ENCODE data around the gene SLC17A3.

The SLC17A3 gene

DNA sequence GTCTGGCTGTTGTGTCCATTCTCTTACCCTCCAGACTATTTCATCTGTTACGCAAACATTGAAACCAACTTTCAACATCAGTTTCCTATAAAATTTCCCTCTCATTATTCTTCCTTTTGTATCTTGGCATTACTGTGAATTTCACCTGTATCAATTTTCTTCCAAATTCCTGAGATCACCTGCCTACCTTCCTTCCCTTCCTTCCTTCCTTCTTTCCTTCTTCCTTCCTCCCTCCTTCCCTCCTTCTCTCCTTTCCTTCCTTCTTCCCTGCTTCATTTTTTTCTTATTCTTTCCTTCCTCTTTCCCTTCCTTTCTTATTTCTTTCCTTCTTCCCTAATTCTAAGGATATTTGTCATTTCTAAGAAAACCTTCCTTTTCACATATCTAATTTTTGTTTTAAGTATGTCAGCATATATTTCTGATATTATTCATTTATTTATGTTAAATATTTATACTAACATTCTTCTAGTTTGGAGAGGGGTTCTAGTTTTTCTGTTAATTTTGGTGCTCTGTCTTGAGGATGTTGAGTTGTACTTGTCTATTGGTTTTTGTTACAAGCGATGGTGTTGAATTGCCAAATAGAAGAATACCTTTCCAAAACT, 4.8 kb upstream of the SLC17A3 start:
- TF ChIP-seq GATA3 (IDR thresholded peaks at IDR 0.05; ENCODE audit: low read depth, low read length) (no peak), GATA2 (IDR thresholded peaks at IDR 0.05; ENCODE audit: low read depth, low read length) (no peak)

DNA sequence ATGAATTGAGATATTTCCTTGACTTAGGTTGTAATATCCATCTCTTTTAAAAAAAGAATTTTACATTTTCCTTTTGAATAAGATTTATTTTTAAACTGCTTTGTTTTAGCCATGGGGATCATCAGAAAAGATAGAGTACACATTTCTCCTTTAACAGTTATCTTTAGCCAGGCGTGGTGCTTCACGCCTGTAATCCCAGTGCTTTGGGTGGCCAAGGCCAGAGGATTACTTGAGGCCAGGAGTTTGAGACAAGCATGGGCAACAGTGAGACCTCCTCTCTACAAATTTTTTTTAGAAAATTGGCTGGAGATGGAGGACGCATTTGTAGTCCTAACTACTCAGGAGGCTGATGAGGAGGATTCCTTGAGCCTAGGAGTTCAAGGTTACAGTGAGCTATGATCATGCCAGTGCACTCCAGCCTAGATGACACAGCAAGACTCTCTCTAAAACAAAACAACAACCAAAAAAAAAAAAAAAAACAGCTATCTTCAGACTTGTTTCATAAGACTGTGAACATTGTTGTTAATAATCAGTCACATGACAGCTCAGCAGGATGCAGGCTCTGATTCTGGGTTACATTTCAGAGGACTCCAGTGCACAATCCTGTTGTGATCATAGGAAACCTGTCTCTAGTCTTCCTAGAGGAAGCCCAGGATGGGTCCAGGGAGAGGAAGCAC, 2.0 kb upstream of the SLC17A3 start:
- no peak for TF ChIP-seq GATA3 (IDR thresholded peaks at IDR 0.05; ENCODE audit: low read depth, low read length)

DNA sequence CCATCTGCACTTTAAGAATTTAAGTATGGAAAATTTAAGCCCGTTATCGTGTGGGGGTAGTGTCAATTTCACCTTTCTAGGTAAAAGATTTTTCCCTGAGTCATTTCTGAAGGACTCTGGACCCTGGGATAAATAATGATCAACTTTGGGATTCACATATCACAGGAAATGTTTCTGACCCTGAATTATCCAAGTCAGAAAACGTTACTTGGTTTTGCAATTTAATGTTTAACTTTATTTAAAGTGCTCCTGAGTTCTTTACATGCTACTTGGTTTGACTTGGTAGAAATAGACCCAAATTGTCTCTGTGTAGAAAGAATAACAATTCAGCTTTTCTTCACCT, 1.5 kb upstream of the SLC17A3 start:
- TF ChIP-seq GATA3 (IDR thresholded peaks at IDR 0.05; ENCODE audit: low read depth, low read length) (no peak), GATA2 (IDR thresholded peaks at IDR 0.05; ENCODE audit: low read depth, low read length) (no peak)

DNA sequence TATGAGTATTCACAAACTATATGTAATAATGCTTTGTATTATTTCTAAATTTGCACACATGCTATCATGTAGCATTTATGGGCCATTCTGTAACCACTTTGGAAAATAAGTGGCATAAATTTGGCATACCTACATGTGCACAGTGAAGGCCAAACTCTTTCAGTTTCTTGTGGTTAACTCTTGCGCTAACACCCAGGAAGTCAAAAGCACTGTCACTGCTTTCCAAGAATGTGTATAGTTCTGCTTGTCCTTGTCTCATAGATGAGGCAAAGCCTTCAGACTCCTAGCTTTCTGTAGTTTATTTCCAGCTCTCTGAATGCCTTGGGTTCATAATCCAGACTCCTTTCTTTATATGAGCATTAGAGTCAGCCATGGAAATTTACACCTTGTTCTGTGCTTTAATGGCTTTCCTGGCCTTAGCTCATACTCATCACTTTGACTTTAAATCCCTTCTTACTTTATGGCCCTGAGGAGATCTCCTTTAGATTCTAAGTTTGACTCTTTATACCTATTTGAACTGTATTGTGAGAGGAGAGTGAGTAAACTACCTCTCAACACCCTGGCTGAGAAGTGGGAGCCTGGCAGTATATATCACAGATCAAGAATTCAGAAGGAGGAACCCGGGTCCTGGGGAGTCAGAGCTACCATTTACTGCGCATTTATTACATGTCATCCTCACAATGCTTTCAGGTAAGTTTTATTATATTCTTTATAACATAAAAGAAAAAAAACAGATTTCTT, 949 bp upstream of the SLC17A3 start:
- no peak for TF ChIP-seq GATA2 (IDR thresholded peaks at IDR 0.05; ENCODE audit: low read depth, low read length)

DNA sequence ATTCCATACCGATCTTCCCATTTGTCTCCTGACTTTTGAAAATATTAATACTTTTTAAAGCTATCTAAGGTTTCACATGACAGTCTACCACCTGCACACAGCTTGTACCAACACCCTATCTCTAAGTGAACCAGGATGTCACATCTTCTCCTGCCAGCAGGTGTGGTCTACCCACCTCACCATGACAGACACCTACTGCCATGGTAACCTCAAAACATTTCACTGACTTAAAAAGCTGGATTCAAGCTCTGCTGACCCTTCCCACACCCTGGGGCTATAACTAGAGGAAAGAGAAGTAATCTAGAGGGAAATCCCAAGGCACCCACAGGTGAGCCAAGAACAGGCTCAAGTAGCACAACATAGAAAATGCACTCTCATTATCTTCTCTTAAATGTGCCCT, 1.2 kb downstream of the SLC17A3 start:
- TF ChIP-seq GATA2 (IDR thresholded peaks at IDR 0.05; ENCODE audit: low read depth, low read length) = no peak
- TF ChIP-seq GATA3 (IDR thresholded peaks at IDR 0.05; ENCODE audit: low read depth, low read length) = no peak

DNA sequence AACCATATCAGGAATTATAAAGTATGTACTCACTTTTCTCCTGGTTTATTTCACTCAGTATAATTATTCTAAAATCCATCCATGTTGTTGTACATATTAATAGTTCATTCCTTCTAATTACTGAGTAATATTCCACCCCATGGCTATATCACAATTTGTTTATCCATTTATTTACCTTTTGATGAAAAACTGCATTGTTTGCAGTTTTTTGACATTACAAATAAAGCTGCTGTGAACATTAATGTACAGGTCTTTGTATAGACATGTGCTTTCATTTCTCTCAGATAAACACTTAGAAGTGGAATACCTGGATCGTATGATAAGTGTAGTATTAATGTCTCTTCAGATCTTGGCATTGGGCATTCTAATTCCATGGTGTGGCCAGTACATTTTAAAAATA, 4.2 kb downstream of the SLC17A3 start:
- TF ChIP-seq GATA2 (IDR thresholded peaks at IDR 0.05; ENCODE audit: low read depth, low read length) = no peak
- no peak for TF ChIP-seq GATA3 (IDR thresholded peaks at IDR 0.05; ENCODE audit: low read depth, low read length)

DNA sequence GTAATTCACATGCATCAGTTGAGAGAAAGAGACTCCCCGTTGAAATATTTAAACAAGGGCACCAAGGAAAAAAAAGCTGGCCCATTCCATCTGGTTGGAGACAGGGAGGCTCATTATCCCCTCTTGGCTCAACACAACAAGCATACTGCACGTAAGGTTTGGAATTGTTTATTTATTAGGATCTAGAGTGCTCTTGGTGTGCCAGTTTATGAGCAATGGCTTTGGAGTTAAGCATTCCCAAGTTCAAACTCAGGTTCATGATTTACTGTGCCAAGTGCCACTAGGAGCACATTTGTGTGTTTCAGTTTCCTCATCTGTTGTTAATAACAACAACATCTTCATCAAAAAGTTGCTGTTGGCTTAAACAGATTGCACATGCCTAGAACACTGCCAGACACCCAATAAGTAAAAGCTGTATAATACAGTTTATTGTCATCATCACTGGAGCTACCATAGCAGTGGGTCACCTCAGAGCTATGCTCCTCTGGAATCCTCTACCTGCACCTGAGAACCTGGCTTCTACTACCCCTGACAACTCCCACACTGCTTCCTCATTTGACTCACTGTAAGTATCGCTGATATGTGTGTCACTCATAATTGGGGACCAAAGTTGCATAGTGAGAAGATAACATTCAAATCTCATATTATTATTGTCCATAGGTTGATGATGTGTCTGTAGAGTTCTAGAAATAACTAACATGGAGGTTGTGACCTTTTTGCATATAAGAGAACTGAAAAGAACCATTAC, 5.4 kb downstream of the SLC17A3 start:
- TF ChIP-seq GATA2 (IDR thresholded peaks at IDR 0.05; ENCODE audit: low read depth, low read length) (no peak), GATA3 (IDR thresholded peaks at IDR 0.05; ENCODE audit: low read depth, low read length) (no peak)

DNA sequence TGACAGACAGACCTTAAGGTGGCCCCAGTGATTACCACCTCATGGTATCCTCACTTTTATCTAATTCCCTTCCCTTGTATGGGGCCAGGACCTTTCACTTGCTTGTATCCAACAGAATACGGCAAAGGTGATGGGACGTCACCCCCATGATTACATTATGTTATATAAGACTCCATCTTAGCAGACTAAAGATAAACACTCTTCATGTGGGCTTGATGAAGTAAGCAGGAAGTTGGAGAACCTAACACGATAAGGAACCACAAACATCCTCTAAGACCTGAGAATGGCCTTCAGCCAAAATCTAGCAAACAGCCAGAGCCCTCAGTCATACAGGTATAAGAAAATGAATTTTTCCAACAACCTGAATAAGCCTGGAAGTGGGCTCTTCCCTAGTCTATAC, 8.0 kb downstream of the SLC17A3 start:
- TF ChIP-seq GATA2 (IDR thresholded peaks at IDR 0.05; ENCODE audit: low read depth, low read length) (no peak), GATA3 (IDR thresholded peaks at IDR 0.05; ENCODE audit: low read depth, low read length) (no peak)

DNA sequence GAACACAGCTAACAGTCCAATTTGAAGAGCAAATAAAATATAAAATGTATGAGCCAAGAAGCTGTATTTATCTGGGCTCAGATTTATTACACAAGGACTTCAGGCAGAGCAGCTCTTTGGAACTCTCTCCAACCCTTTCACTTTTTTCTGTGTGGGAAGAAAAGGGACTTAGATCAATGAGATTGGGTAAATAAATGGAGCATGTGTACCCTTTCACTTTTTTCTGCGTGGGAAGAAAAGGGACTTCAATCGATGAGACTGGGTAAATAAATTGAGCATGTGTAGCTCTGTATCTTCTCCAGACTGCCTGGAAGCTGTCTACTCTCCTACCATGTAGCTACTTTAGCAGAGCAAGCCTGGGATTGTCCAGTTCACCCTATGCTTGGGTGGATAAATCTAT, 10.7 kb downstream of the SLC17A3 start:
- TF ChIP-seq GATA2 (IDR thresholded peaks at IDR 0.05; ENCODE audit: low read depth, low read length) (no peak), GATA3 (IDR thresholded peaks at IDR 0.05; ENCODE audit: low read depth, low read length) (no peak)

DNA sequence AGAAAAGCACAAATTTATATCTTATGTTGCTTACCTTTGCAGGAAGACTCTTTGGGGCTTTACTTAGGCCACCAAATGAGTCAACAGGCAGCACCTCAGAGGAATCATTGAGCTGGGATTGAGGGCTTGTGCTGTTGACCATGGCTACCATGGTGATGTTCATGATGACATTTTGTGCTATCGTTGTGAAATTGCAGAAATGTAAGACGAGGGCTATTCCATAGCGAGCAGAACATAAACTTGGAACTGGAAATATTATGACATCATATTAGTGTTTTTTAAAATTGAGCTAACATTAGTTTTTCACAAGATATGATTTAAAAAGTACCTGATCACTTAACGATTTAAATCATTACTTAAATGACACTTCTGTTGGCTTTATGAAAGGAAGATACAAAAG, 11.8 kb downstream of the SLC17A3 start:
- TF ChIP-seq GATA3 (IDR thresholded peaks at IDR 0.05; ENCODE audit: low read depth, low read length) (no peak), GATA2 (IDR thresholded peaks at IDR 0.05; ENCODE audit: low read depth, low read length) (no peak)

DNA sequence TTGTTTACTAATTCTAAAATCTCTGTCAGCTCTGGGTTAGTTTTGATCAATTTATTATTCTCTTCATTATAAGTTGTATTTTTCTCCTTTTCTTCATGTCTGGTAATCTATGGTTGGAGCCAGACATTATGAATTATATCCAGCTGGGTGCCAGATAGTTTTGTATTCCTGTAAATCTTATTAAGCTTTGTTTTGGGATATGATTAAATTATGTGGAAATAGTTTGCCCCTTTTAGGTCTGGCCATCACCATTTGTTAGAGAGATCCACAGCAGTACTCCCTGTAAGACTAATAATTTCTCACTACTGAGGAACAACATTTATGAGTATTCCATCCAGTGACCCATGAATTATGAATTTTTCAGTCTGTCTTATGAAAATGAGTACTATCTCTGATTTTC, 21.3 kb downstream of the SLC17A3 start:
- no peak for TF ChIP-seq GATA2 (IDR thresholded peaks at IDR 0.05; ENCODE audit: low read depth, low read length)
- no peak for TF ChIP-seq GATA3 (IDR thresholded peaks at IDR 0.05; ENCODE audit: low read depth, low read length)

DNA sequence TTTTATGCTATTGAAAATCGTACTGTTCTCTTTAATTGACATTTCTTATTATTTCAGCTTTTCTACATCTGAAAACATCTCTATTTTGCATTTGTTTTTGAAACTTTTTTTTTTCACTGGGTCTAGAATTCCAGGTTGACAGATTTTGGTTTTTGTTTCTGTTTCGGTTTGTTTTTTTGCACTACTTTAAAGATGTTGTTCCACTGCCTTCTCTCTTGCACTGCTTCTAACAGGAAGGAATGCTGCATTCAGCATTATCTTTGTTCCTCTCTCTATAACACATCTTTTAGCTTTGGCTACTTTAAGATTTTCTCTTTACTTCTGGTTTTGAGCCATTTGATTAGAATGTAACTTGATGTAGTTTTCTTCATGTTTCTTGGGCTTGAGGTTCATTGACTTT, 22.1 kb downstream of the SLC17A3 start:
- no peak for TF ChIP-seq GATA3 (IDR thresholded peaks at IDR 0.05; ENCODE audit: low read depth, low read length)
- no peak for TF ChIP-seq GATA2 (IDR thresholded peaks at IDR 0.05; ENCODE audit: low read depth, low read length)

DNA sequence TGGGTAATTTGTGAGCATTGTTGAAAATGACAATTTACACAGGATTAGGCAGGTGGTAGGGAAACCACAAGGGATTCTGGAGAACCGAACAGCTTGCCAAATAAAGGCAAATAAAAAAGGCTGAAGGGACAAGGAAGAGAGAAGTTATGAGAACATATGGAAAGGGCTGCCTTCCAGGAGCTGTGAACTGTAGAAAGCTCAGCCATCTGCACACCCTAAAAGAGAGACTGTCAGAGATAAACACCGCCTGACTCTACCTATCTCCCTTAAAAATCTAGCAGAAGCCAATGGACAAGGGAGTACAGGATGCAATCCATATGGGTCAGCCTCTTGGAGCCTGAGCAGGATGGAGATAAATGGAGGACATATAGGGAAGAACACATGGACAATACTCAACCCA, 29.5 kb downstream of the SLC17A3 start:
- TF ChIP-seq GATA2 (IDR thresholded peaks at IDR 0.05; ENCODE audit: low read depth, low read length) (peak; percentile 66), GATA3 (IDR thresholded peaks at IDR 0.05; ENCODE audit: low read depth, low read length) (peak; percentile 54; the same call in 1 of the 2 replicates)

DNA sequence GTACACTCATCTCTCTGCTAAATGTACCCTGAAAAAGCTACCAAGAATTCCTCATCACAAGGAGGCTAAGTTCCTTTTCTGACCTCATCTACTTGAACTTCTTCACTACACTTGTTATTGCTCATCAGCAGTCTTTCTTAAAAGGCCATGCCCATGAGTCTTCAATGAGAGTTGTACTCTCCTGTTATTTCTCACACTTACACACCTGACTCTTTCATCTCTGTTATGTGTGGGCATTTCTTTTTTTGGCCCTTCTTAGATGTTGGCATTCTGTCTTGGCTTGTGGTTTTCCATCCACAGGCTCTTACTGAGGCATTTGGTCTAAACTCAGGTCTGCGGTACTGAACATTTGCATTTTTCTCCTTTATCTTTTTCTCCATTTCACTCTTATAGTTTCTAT, 31.5 kb downstream of the SLC17A3 start:
- TF ChIP-seq GATA2 (IDR thresholded peaks at IDR 0.05; ENCODE audit: low read depth, low read length) = no peak
- no peak for TF ChIP-seq GATA3 (IDR thresholded peaks at IDR 0.05; ENCODE audit: low read depth, low read length)

Data from SH-SY5Y (cell line).